Activated CD4-positive, alpha-beta T cell treated with anti-CD3 and anti-CD28 coated beads, Interleukin-2, Interleukin-4, amounts not matched to agents 100 ng/mL and 50 ng/mL, durations not matched to agents 16 hours and 8 hours (primary cell): Measurements from ENCODE around the gene ZFP90.
"Not testable (repeated sequence)": the region's sequence is repeated elsewhere in the genome, so short reads cannot be mapped to it uniquely, and the experiment has no call there.

Experiments used
- DNase-seq: peaks from one replicate; pipeline ENCODE4 v3.0.0-alpha.2; 2020; ENCODE audit warnings: low spot score

Gene ZFP90

GRCh38 chr16:68538880-68539701, at the start of gene ZFP90:
TSS of gene ZFP90 (plus strand) at chr16:68539291. CDS start at chr16:68539793, 502 bp downstream.
- peak; percentile 87 for DNase-seq

- DNase-seq: no peak
Observed at GRCh38 chr16:68490358-68490757, 48.7 kb upstream of the ZFP90 start.

- DNase-seq: no peak
Observed at GRCh38 chr16:68490829-68491575, 48.1 kb upstream of the ZFP90 start.

GRCh38 chr16:68491576-68491950, 47.5 kb upstream of the ZFP90 start:
- DNase-seq: no peak

GRCh38 chr16:68492151-68492542, 46.9 kb upstream of the ZFP90 start:
- DNase-seq: no peak

- DNase-seq: no peak
Observed at GRCh38 chr16:68492543-68493411, 46.3 kb upstream of the ZFP90 start.

GRCh38 chr16:68493412-68494070, 45.5 kb upstream of the ZFP90 start:
- no peak for DNase-seq

GRCh38 chr16:68494261-68494660, 44.8 kb upstream of the ZFP90 start:
- DNase-seq: not testable (repeated sequence)

- no peak for DNase-seq
Observed at GRCh38 chr16:68496689-68497088, 42.4 kb upstream of the ZFP90 start.

GRCh38 chr16:68499006-68499405, 40.1 kb upstream of the ZFP90 start:
- no peak for DNase-seq

- no peak for DNase-seq
Observed at GRCh38 chr16:68503334-68503733, 35.8 kb upstream of the ZFP90 start.

- no peak for DNase-seq
Observed at GRCh38 chr16:68504066-68504465, 35.0 kb upstream of the ZFP90 start.

GRCh38 chr16:68506331-68507053, 32.6 kb upstream of the ZFP90 start:
- DNase-seq: no peak

- no peak for DNase-seq
Observed at GRCh38 chr16:68508013-68508412, 31.1 kb upstream of the ZFP90 start.

GRCh38 chr16:68508641-68509240, 30.4 kb upstream of the ZFP90 start:
- DNase-seq: no peak

GRCh38 chr16:68509381-68509780, 29.7 kb upstream of the ZFP90 start:
- no peak for DNase-seq

GRCh38 chr16:68510775-68511174, 28.3 kb upstream of the ZFP90 start:
- DNase-seq: no peak

- no peak for DNase-seq
Observed at GRCh38 chr16:68512183-68512582, 26.9 kb upstream of the ZFP90 start.

GRCh38 chr16:68512742-68513141, 26.3 kb upstream of the ZFP90 start:
- no peak for DNase-seq

- DNase-seq: no peak
Observed at GRCh38 chr16:68514511-68514910, 24.6 kb upstream of the ZFP90 start.
